Neuronal stem cell (in vitro differentiated cells): ENCODE results near the gene SCRN3.

Experiments used
- DNase-seq: peaks from one replicate; pipeline ENCODE4 v3.0.0-alpha.2; 2013; ENCODE audit warnings: low spot score
- H2AFZ ChIP-seq: one replicate; pipeline ENCODE4 v1.6.1; 2013; ENCODE audit warnings: mild to moderate bottlenecking, low read length, inconsistent platforms
- H2AK5ac ChIP-seq: 2 replicates; pipeline ENCODE4 v1.6.1; 2013; ENCODE audit warnings: low read depth, mild to moderate bottlenecking, inconsistent platforms, low read length, moderate library complexity, mixed read lengths
- H2BK120ac ChIP-seq: 2 replicates; pipeline ENCODE4 v1.6.1; 2013; ENCODE audit warnings: low read depth, mild to moderate bottlenecking, inconsistent platforms, low read length, moderate library complexity, mixed read lengths
- H2BK12ac ChIP-seq: one replicate; pipeline ENCODE4 v1.6.1; 2013; ENCODE audit warnings: low read length, inconsistent platforms
- H2BK15ac ChIP-seq: 2 replicates; pipeline ENCODE4 v1.6.1; 2013; ENCODE audit warnings: mild to moderate bottlenecking, low read length, inconsistent platforms, mixed read lengths
- H2BK5ac ChIP-seq: one replicate; pipeline ENCODE4 v1.6.1; 2013; ENCODE audit warnings: inconsistent platforms, mild to moderate bottlenecking, low read length, moderate library complexity
- H3K14ac ChIP-seq: one replicate; pipeline ENCODE4 v1.6.1; 2013; ENCODE audit warnings: low read length, inconsistent platforms
- H3K18ac ChIP-seq: 2 replicates; pipeline ENCODE4 v1.6.1; 2013; ENCODE audit warnings: low read length, inconsistent platforms
- H3K23ac ChIP-seq: 2 replicates; pipeline ENCODE4 v1.6.1; 2013; ENCODE audit warnings: low read depth, mild to moderate bottlenecking, mixed read lengths, low read length, inconsistent platforms; ENCODE audit not compliant: poor library complexity
- H3K27ac ChIP-seq: replicated peaks from 3 replicates; pipeline ENCODE4 v1.5.1; 2013; ENCODE audit warnings: low read length, inconsistent platforms
- H3K27me3 ChIP-seq, 3 experiments: 2 replicates each; pipeline ENCODE4 v1.6.1; 2013; ENCODE audit warnings: low read length in 3 of 3, mild to moderate bottlenecking in 2 of 3, inconsistent platforms in 1 of 3, low read depth in 1 of 3, mixed read lengths in 1 of 3, moderate library complexity in 1 of 3; ENCODE audit not compliant: control insufficient read depth in 3 of 3, insufficient read depth in 3 of 3
- H3K36me3 ChIP-seq, 2 donors: replicated peaks in 1 of 2; 2 replicates each; pipeline ENCODE4 v1.6.1; 2013; ENCODE audit warnings: low read length in 2 of 2; ENCODE audit not compliant: control insufficient read depth in 2 of 2, insufficient read depth in 2 of 2
- H3K4ac ChIP-seq: 2 replicates; pipeline ENCODE4 v1.6.1; 2013; ENCODE audit warnings: inconsistent platforms, mild to moderate bottlenecking, low read length, moderate library complexity
- H3K4me1 ChIP-seq, 2 donors: 1 replicate in 1 of 2; 2 replicates in 1 of 2; pipeline ENCODE4 v1.6.1; 2013; ENCODE audit warnings: low read length in 2 of 2, low read depth in 1 of 2; ENCODE audit not compliant: control insufficient read depth in 2 of 2, insufficient read depth in 1 of 2
- H3K4me2 ChIP-seq: one replicate; pipeline ENCODE4 v1.6.1; 2013; ENCODE audit warnings: mild to moderate bottlenecking, low read length, inconsistent platforms; ENCODE audit not compliant: insufficient read depth, poor library complexity, severe bottlenecking
- H3K4me3 ChIP-seq, 2 donors: 2 replicates each; pipeline ENCODE4 v1.5.1; 2013; ENCODE audit warnings: low read length in 2 of 2, mild to moderate bottlenecking in 2 of 2, inconsistent platforms in 1 of 2, moderate library complexity in 1 of 2
- H3K79me1 ChIP-seq: one replicate; pipeline ENCODE4 v1.6.1; 2013; ENCODE audit warnings: low read depth, mild to moderate bottlenecking, inconsistent platforms, low read length, moderate library complexity
- H3K9ac ChIP-seq: one replicate; pipeline ENCODE4 v1.6.1; 2013; ENCODE audit warnings: mild to moderate bottlenecking, low read depth, low read length, inconsistent platforms; ENCODE audit not compliant: poor library complexity
- H3K9me3 ChIP-seq, 2 donors: replicated peaks in 1 of 2; 2 replicates each; pipeline versions ENCODE3 to v1.6.1; 2013; ENCODE audit warnings: low read length in 2 of 2, mild to moderate bottlenecking in 2 of 2, inconsistent platforms in 1 of 2, low read depth in 1 of 2, mixed read lengths in 1 of 2, moderate library complexity in 1 of 2; ENCODE audit not compliant: control insufficient read depth in 2 of 2, insufficient read depth in 1 of 2
- H4K8ac ChIP-seq: one replicate; pipeline ENCODE4 v1.6.1; 2013; ENCODE audit warnings: low read depth, mild to moderate bottlenecking, inconsistent platforms, low read length, moderate library complexity
- H4K91ac ChIP-seq: one replicate; pipeline ENCODE4 v1.6.1; 2013; ENCODE audit warnings: low read length, low read depth, mild to moderate bottlenecking, inconsistent platforms; ENCODE audit not compliant: poor library complexity
- WGBS, 2 donors: extraction: QIAGEN DNeasy Blood & Tissue Kit; methylation state at CpG; one replicate each; pipeline ENCODE4 v1.1.7; 2013; ENCODE audit warnings: missing lambda C conversion rate in 2 of 2, mixed read lengths in 1 of 2; ENCODE audit not compliant: insufficient read length in 2 of 2, insufficient replicate concordance in 1 of 2; ENCODE audit errors: extremely low coverage in 2 of 2; 5-methylcytosine and 5-hydroxymethylcytosine counted together

SCRN3 gene

DNA sequence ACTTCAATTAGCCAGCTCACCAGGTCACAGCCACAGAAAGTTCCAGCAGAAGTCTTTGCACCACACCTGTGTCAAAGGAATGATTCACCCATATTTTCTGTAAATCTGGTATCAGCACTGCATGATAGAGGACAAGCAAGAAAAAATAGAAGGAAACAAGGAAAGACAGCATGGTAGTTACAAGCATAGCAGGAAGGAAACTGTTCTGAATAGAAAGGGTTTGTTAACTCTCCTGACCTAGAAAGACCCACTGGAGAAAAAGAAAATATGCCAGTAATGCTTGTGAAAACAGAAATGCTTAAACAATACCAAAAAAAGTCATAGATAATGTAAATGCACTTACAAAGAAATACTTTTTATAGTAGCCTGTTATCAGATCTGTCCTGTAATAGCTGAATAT, 40.8 kb downstream of the SCRN3 start:
- no peak overlapping the region for H3K4me3 ChIP-seq
- H4K91ac ChIP-seq, result no peak overlapping the region
- no peak overlapping the region for H3K18ac ChIP-seq
- no peaks in the 10 kb centered on the region for H3K36me3 ChIP-seq
- no peak overlapping the region for H4K8ac ChIP-seq
- no peak overlapping the region for H3K9ac ChIP-seq
- no peak overlapping the region for H2AK5ac ChIP-seq
- no peak overlapping the region for H3K23ac ChIP-seq
- H2BK15ac ChIP-seq, result no peak overlapping the region
- H2BK5ac ChIP-seq, result no peak overlapping the region
- no peak overlapping the region for H2BK120ac ChIP-seq
- no peak overlapping the region for H3K4ac ChIP-seq
- H2AFZ ChIP-seq, result no peak overlapping the region
- H3K14ac ChIP-seq, result no peak overlapping the region
- H3K79me1 ChIP-seq, result no peaks in the 10 kb centered on the region
- H3K27ac ChIP-seq, result no peak overlapping the region
- H3K27me3 ChIP-seq, result no peaks in the 10 kb centered on the region
- no peak overlapping the region for H3K4me2 ChIP-seq
- no peaks in the 10 kb centered on the region for H3K9me3 ChIP-seq
- no peak for DNase-seq
- H2BK12ac ChIP-seq, result no peak overlapping the region
- no peaks in the 10 kb centered on the region for H3K4me1 ChIP-seq

DNA sequence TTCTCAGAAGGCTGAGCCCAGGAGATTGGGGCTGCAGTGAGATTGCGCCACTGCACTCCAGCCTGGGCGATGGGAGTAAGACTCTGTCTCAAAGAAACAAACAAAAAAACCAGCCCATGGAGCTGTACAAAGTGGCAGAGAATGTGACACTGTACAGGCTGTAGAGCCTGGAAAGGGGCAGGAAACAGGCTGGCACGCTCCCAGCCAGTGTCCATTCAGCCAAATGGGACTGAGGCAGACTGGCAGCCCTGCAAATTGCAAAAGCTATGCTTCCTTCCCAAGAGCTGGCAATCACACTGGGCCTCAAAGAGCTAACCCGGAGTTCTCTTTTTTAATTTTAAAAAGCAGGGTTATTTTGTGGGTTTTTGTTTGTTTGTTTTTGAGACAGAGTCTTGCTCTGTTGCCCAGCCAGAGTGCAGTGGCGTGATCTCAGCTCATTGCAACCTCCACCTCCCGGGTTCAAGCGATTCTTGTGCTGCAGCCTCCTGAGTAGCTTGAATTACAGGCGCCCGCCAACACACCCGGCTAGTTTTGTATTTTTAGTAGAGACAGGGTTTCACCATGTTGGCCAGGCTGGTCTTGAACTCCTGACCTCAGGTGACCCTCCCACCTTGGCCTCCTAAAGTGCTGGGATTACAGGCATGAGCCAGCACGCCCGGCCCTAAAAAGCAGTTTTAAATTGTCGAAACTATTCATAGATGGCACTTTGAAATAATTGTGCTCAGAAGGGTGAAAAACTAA, 42.8 kb downstream of the SCRN3 start:
- H2BK12ac ChIP-seq, result no peak overlapping the region
- H4K91ac ChIP-seq, result no peak overlapping the region
- H4K8ac ChIP-seq, result no peak overlapping the region
- no peak overlapping the region for H3K23ac ChIP-seq
- no peaks in the 10 kb centered on the region for H3K79me1 ChIP-seq
- H3K27ac ChIP-seq, result no peak overlapping the region
- peaks cover 3% of the 10 kb centered on the region in 2 donors for H3K4me1 ChIP-seq
- no peak overlapping the region for H2BK5ac ChIP-seq
- no peak overlapping the region for H2AK5ac ChIP-seq
- no peak overlapping the region for H3K14ac ChIP-seq
- H3K4me3 ChIP-seq, result peak overlapping the region in 1 of 2 donors; percentile 40
- H3K27me3 ChIP-seq, result no peaks in the 10 kb centered on the region
- no peak overlapping the region for H2BK15ac ChIP-seq
- H3K18ac ChIP-seq, result no peak overlapping the region
- H3K4ac ChIP-seq, result no peak overlapping the region
- no peak overlapping the region for H2BK120ac ChIP-seq
- no CpG with 5 or more reads among the region's 13 CpGs for WGBS, 2 donors
- H3K36me3 ChIP-seq, result no peaks in the 10 kb centered on the region
- H3K9ac ChIP-seq, result no peak overlapping the region
- no peak for DNase-seq
- no peak overlapping the region for H2AFZ ChIP-seq
- H3K9me3 ChIP-seq, result no peaks in the 10 kb centered on the region
- H3K4me2 ChIP-seq, result no peak overlapping the region

DNA sequence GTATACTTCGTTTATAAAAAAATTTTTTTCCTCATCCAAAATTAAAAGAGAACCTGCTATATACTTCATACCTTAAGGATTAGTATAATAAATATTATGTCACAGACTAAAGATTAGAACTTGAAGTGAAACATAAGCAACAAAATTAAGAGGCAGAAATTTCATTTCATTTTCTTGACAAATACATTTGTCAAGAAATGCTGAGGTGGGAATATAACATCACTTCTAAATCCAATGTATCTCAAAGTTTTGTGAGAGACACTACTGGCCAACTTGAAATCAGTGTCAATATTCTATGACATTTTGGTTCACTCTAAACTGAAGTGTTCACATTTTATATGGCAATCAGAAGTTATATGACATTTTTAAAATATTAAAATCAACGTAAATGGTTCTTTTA, 43.8 kb downstream of the SCRN3 start:
- H3K27me3 ChIP-seq, result no peaks in the 10 kb centered on the region
- no CpG with 5 or more reads among the region's 2 CpGs for WGBS, 2 donors
- H3K36me3 ChIP-seq, result no peaks in the 10 kb centered on the region
- no peak overlapping the region for H3K23ac ChIP-seq
- H3K9me3 ChIP-seq, result no peaks in the 10 kb centered on the region
- H3K9ac ChIP-seq, result no peak overlapping the region
- no peak overlapping the region for H2AK5ac ChIP-seq
- H2BK5ac ChIP-seq, result no peak overlapping the region
- H3K4me2 ChIP-seq, result no peak overlapping the region
- no peak overlapping the region for H3K18ac ChIP-seq
- no peak overlapping the region for H4K91ac ChIP-seq
- no peaks in the 10 kb centered on the region for H3K79me1 ChIP-seq
- no peak overlapping the region for H2BK15ac ChIP-seq
- DNase-seq, result no peak
- no peak overlapping the region for H3K27ac ChIP-seq
- peaks cover 3% of the 10 kb centered on the region in 2 donors for H3K4me1 ChIP-seq
- no peak overlapping the region for H3K4ac ChIP-seq
- no peak overlapping the region for H3K14ac ChIP-seq
- no peak overlapping the region for H2BK12ac ChIP-seq
- H3K4me3 ChIP-seq, result no peak overlapping the region
- no peak overlapping the region for H4K8ac ChIP-seq
- H2BK120ac ChIP-seq, result no peak overlapping the region
- H2AFZ ChIP-seq, result no peak overlapping the region

DNA sequence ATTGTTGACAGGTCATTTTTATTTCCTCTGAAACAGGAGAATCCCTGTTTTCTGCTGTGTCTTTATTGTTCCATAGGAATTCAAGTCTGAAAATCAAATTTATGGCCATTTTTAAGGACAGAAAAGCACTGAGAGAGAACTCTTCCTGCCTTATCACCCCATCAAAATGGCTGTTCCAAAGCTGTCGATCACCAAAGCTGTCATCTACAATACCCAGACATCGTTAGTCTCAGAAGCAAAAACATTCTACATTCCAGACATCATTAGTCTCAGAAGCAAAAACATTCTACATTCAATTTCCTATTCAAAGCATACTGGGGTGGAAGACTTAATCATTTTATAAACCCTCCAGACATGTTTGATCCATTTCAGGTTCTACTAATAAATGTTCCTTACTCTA, 44.4 kb downstream of the SCRN3 start:
- WGBS, 2 donors, result no CpG with 5 or more reads among the region's 2 CpGs
- DNase-seq, result no peak
- Histone ChIP-seq H3K18ac (no peak overlapping the region), H3K4me2 (no peak overlapping the region), H2AFZ (no peak overlapping the region), H2BK120ac (no peak overlapping the region), H4K8ac (no peak overlapping the region), H3K4me3 (no peak overlapping the region), H3K36me3 (no peaks in the 10 kb centered on the region), H3K9me3 (no peaks in the 10 kb centered on the region), H3K4me1 (peaks cover 3% of the 10 kb centered on the region in 2 donors), H2AK5ac (no peak overlapping the region), H2BK5ac (no peak overlapping the region), H3K9ac (no peak overlapping the region), H3K14ac (no peak overlapping the region), H3K79me1 (no peaks in the 10 kb centered on the region), H2BK12ac (no peak overlapping the region), H4K91ac (no peak overlapping the region), H2BK15ac (no peak overlapping the region), H3K4ac (no peak overlapping the region), H3K23ac (no peak overlapping the region), H3K27me3 (no peaks in the 10 kb centered on the region), H3K27ac (no peak overlapping the region)
